ENCODE results near the gene TUBB1. TPM values are rescaled to one million over a fixed set of nuclear protein-coding genes. Genes with fewer than 3 reads are reported as not detected.

Gene TUBB1
- total and polyA plus RNA-seq, 3 donors from 2014 or later = 0.25 to 1.3 (median 0.55) TPM

DNA sequence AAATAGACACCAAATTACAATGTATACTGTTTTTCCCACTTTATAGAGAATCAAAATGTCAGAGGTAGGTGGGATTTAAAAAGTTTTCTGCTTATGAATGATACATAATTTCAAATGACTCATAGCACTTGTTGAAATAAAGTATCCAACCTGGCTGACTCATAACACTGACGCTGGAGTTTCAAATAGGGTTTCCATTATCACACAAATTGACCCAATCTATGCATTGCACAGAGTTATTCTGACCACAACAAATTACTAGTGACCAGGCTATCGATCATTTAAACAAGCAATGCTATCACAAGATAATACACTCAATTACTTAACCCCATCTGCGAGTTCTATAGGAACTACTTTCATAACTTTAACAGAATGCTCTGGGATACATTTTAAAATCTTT is 55.2 kb downstream of the TUBB1 start:
- no peak for TF ChIP-seq CTCF (IDR thresholded peaks at IDR 0.05)
- no peak for TF ChIP-seq POLR2A (IDR thresholded peaks at IDR 0.05)
- Histone ChIP-seq H3K36me3 (ENCODE audit: low read depth, missing control alignments) (no peaks in the 10 kb centered on the region), H3K9me3 (no peaks in the 10 kb centered on the region), H3K4me1 (no peaks in the 10 kb centered on the region), H3K27ac (no peak overlapping the region), H3K4me3 (no peak overlapping the region), H3K27me3 (no peaks in the 10 kb centered on the region)
- no peak for DNase-seq
- 37 to 55% methylated on average over 3 of the region's 3 CpGs for WGBS, 2 donors
- intact Hi-C loops (cut with DNase I; ENCODE audit: low total_unique reads) = no loop called here

- WGBS, 2 donors = 81 to 87% methylated on average over 4 of the region's 4 CpGs
- intact Hi-C loops (cut with DNase I; ENCODE audit: low total_unique reads) = no loop called here
- H3K4me3 ChIP-seq = no peak overlapping the region
These were observed 56.8 kb downstream of the TUBB1 start for GRCh38 chr20:59075934-59076508.

More at GRCh38 chr20:59075934-59076508, 56.8 kb downstream of the TUBB1 start:
- no peaks in the 10 kb centered on the region for H3K36me3 ChIP-seq (ENCODE audit: low read depth, missing control alignments)
- TF ChIP-seq POLR2A (IDR thresholded peaks at IDR 0.05) (no peak), CTCF (IDR thresholded peaks at IDR 0.05) (no peak)
- H3K9me3 ChIP-seq = no peaks in the 10 kb centered on the region
- H3K27ac ChIP-seq = no peak overlapping the region
- no peaks in the 10 kb centered on the region for H3K27me3 ChIP-seq
- H3K4me1 ChIP-seq = no peaks in the 10 kb centered on the region
- no peak for DNase-seq

Other genes with a start within 250 kb of the TUBB1 start
- gene GNAS-AS1, start 168.5 kb upstream of the TUBB1 start, total RNA-seq = 1 to 10 TPM; 3.5 to 4.4 TPM
- gene GNAS-AS1, start 168.5 kb upstream of the TUBB1 start, polyA plus RNA-seq (ENCODE audit: insufficient read depth, low read depth, low replicate concordance) = 1.1 TPM
- gene GNAS, start 166.7 kb upstream of the TUBB1 start, total RNA-seq = 100 to 1,000 TPM; 880 to 885 TPM
- gene GNAS, start 166.7 kb upstream of the TUBB1 start, polyA plus RNA-seq (ENCODE audit: insufficient read depth, low read depth, low replicate concordance) = 716 TPM
- 100 to 1,000 TPM; 103 to 123 TPM for gene NELFCD, start 38.2 kb upstream of the TUBB1 start, total RNA-seq
- 105 TPM for gene NELFCD, start 38.2 kb upstream of the TUBB1 start, polyA plus RNA-seq (ENCODE audit: insufficient read depth, low read depth, low replicate concordance)
- gene CTSZ, start 12.2 kb upstream of the TUBB1 start, total RNA-seq = 10 to 100 TPM; 49.4 to 77.4 TPM
- gene CTSZ, start 12.2 kb upstream of the TUBB1 start, polyA plus RNA-seq (ENCODE audit: insufficient read depth, low read depth, low replicate concordance) = 120 TPM
- gene ATP5F1E, start 12.9 kb downstream of the TUBB1 start, total RNA-seq = 10 to 100 TPM; 24.6 to 25.5 TPM
- gene ATP5F1E, start 12.9 kb downstream of the TUBB1 start, polyA plus RNA-seq (ENCODE audit: insufficient read depth, low read depth, low replicate concordance) = 76.0 TPM
- 10 to 100 TPM; 29.1 to 35.3 TPM for gene PRELID3B, start 23.4 kb downstream of the TUBB1 start, total RNA-seq
- 54.3 TPM for gene PRELID3B, start 23.4 kb downstream of the TUBB1 start, polyA plus RNA-seq (ENCODE audit: insufficient read depth, low read depth, low replicate concordance)
- 1 to 10 TPM; 4.0 to 4.8 TPM for gene ZNF831, start 144.4 kb downstream of the TUBB1 start, total RNA-seq
- 0.99 TPM for gene ZNF831, start 144.4 kb downstream of the TUBB1 start, polyA plus RNA-seq (ENCODE audit: insufficient read depth, low read depth, low replicate concordance)

Data from testis (tissue), 3 donors.